NCI-H2227 (cell line): Measurements from ENCODE around the gene SSH2.

ENCODE experiments used
- DNase-seq: peaks from one replicate; lab custom pipeline; 2025; ENCODE audit not compliant: unreplicated experiment; lab: John Stamatoyannopoulos, UW

Gene SSH2

DNA sequence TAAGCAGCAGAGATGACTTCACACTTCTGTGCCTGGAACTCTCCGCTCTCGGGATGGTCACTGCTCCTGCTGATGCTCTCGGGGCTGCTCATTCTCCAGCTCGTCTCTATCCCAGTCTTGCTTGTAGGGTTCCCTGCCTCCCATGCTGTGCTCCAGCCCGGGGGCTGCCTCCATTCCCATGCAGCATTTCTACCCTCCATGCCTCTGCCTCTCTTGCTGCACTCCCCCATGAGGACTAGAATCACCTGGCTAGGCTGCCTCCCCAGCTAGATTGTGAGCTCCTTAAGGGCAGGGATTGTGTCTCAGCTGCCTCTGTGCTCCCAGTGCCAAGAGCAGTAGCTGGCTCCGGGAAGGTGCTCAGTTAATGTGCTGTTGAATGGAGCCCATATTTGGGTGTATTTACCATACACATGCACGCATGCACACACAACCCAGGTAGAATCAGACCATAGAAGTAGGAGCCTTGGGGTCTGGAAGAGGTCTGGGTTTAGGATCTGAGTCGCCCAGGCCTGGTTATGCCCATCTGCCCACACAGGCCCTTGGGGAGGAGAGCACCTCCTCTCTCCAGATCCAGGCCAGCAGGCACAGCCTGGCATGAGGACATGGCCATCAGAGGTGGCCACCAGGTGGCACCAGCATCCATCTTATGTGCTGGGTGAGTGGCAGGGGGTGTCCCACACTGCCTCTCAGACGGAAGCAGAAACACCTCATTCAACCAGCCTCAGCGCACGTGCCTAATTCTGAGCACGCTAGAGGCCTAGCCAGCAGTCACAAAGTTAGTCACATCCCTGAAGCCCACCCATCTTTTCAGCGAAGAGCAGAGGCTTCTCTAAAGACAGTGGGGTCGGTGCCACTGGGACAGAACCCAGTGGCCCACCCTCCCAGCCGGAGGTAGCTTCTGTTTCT lies 349.9 kb downstream of the SSH2 start:
- peak; percentile 87 for DNase-seq

DNA sequence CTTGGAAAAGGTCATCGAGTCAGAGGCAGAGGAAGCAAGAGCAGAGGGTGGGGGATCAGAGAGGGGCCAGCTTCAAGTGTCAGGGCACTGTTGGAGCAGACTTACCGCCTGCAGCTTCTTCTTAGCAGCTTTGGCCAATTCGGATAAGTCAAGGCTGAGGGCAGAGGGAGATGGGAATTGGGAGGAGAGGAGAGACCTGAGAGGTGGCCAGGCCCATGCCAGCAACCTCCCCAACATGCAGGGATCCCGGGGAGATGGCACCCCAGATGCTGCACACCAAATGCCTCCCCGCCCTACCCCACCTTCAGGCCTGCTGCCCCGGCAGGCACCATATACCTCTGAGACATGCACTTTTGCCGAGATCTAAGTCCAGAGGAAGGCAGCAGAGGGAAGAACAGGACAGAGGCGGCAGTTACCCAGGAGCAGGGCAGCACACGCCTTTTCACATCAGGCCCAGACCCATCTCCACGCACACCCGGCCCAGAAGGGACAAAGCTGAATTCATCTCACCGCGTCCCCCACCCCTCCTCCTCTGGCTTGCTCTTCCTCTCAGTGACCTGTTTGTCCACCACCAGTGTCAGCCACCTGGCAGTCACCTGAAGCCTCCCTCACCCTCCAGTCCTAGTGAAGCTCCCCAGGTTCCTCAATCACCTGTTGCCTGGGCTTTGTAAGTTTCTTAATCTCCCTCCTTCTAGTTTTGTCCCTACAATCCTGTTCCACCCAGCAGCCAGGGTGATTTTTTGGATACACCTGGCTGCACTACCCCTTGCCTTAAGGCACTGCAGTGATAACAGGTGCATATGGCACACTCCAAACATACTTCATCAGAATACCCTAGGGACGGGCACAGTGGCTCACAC lies 351.2 kb downstream of the SSH2 start:
- no peak for DNase-seq

DNA sequence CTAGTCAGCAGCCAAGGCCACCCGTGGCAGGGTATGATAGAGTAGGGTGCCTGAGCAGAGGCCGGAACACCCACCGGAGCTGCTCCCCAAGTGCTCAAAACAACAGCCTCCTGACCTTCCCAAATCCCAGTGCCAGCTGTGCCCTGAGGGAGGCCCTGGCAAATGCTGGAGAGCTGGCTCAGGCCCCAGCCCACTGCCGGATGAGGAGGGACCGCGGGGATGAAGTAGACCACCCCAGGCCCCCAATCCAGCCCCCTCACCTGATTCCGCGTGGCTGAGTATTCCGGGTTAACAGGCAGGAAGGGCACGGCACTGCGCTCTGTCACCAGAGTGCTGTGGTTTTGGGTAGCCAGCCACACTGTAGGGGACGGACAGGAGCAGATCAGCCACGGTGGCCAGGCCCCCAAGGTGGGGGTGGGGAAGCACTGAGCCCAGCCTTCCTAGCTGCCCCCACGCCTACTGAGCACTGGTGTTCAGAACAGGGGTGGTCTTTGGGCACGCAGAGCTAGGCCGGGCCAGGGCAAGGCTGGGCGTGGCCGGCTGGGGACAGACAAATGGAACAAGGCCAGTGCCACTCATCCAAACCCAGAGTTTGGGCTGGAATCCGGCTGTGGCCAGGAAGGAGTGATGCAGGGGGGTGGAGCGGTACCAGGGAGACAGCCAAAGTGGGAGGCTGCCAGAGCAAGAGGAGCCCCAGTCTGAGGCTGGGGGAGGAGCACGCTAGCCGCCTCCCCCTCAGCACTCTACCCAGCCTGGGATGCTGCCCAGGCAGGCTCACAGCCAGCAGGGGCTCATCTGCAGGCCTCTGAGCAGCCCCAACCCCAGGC lies 352.4 kb downstream of the SSH2 start:
- DNase-seq: no peak

DNA sequence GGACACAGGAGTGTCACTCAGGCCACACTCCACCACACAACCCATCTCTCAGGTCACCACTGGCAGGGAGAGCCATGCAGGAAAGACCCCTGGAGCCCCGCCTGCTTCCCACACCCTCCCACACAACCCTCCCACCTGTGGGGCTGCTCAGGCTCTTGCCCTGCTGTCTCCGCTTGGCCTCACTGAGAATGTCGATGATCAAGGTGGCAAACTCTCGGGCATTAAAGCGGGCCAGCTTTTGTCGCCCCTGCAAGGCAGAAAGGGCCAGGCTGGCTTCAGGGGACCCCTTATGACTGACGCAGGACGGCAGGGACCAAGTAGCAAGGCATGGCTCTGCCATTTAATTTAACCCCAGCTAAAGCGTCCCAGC lies 353.0 kb downstream of the SSH2 start:
- no peak for DNase-seq

DNA sequence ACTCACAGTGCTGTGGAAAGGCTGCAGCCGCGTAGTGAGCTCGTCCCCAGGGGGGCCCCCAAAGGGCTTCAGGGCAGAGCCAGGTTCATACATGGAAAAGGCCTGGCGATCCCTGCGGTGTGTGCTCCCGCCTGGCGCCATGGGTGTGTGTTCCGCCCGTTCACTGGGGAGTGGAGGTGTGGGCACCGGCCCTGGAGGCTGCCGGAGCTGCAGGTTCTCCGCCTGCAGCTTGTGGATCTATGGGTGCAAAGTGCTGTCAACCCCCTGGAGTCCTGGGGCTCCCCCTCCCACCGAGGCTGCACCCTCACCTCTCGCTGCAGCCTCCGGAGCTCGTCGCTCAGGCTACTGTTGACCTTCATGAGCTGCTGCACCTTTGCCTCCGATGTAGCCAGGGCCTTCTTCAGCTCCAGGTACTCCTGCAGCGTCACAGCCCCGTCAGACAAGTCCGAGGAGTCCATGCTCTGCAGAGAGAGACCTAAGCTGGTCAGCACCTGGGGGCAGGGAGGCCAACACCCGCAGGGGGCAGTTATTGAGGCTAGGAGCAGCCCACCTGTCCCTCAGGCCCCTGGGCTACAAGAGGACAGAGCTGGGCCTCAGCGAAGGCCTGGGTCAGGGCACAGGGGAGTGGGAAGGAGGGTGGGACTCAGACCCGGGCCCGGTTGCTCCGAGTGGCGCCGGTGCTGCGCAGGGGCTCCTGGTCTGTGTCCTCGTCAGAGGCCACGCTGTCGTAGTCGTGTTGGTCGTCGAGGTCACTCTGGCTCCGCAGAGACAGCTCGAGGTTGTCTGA lies 353.6 kb downstream of the SSH2 start:
- DNase-seq: no peak
